Stimulated activated CD4-positive, alpha-beta T cell treated with anti-CD3 and anti-CD28 coated beads, Interleukin-2, amount 100 ng/mL, for 4 hours (primary cell): ENCODE results near the gene PLCB4.
"Not testable (repeated sequence)": the region's sequence is repeated elsewhere in the genome, so short reads cannot be mapped to it uniquely, and the experiment has no call there.

Experiments
- DNase-seq: peaks from one replicate; pipeline ENCODE4 v3.0.0-alpha.2; 2020; ENCODE audit warnings: low read depth

PLCB4 gene

GRCh38 chr20:9367328-9367727 is 298.4 kb downstream of the PLCB4 start:
- no peak for DNase-seq

GRCh38 chr20:9367746-9368145 is 298.9 kb downstream of the PLCB4 start:
- DNase-seq, result no peak

DNA sequence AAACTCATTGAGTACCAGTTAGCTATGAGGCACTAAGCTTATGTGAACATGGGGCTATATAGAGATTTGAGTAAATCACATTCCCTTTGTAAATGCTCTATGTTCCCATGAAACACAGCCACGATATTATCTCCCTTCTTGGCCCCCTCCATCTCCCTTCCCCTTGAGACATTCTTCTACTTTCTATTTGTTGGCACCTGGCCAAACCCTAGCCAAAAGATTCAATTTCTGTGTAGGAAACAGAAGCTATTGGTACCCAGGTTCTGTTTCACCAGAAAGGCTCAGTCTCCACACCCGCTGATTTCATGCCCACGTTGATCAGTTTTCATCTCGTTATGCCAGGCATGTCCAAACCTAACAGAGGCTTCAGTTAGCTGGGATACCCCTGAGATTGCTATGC is 300.0 kb downstream of the PLCB4 start:
- DNase-seq, result no peak

- DNase-seq, result no peak
These were observed 300.7 kb downstream of the PLCB4 start for GRCh38 chr20:9369557-9369956.

DNA sequence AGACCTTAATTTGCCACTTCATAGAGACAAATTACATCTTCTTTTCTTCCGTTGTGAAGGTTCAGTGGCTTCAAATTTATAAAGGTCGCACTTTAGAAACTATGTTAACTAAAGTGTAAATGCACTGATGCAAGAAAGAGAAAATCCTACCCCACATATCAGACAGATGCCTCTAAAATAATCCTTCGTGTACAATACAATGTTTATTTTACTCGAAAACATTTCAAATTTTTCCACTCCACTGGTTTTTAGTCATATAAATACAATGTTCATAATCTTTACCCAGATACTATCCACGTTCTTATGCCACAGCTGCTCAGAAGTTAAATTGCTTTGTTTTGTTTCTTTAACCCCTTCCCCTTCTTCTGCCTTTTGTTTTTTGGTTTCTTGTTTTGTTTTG is 305.2 kb downstream of the PLCB4 start:
- DNase-seq, result no peak

- no peak for DNase-seq
These were observed 305.6 kb downstream of the PLCB4 start for GRCh38 chr20:9374480-9374879.

- no peak for DNase-seq
These were observed 306.4 kb downstream of the PLCB4 start for GRCh38 chr20:9375221-9375681.

GRCh38 chr20:9377007-9377406 is 308.1 kb downstream of the PLCB4 start:
- no peak for DNase-seq

DNA sequence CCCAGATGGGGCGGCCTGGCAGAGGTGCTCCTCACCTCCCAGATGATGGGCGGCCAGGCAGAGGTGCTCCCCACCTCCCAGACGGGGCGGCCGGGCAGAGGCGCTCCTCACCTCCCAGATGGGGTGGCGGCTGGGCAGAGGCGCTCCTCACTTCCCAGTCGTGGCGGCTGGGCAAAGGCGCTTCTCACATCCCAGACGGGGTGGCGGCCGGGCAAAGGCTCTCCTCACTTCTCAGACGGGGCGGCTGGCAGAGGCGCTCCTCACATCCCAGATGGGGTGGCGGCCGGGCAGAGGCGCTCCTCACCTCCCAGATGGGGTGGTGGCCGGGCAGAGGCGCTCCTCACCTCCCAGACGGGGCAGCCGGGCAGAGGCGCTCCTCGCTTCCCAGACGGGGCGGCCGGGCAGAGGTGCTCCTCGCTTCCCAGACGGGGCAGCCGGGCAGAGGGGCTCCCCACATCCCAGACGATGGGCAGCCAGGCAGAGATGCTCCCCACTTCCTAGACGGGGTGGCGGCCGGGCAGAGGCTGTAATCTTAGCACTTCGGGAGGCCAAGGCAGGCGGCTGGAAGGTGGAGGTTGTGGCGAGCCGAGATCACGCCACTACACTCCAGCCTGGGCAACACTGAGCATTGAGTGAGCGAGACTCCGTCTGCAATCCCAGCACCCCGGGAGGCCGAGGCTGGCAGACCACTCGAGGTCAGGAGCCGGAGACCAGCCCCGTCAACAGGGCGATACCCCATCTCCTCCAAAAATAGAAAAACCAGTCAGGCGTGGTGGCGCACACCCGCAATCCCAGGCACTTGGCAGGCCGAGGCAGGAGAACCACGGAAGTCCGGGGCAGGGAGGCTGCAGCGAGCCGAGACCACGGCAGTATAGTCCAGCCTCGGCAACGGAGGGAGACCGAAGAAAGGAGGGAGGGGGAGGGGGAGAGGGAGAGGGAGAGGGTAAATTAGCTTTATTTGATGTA is 316.7 kb downstream of the PLCB4 start:
- not testable (repeated sequence) for DNase-seq

GRCh38 chr20:9388160-9388812 is 319.4 kb downstream of the PLCB4 start:
- DNase-seq, result no peak

GRCh38 chr20:9388813-9389161 is 319.9 kb downstream of the PLCB4 start:
- DNase-seq, result no peak

DNA sequence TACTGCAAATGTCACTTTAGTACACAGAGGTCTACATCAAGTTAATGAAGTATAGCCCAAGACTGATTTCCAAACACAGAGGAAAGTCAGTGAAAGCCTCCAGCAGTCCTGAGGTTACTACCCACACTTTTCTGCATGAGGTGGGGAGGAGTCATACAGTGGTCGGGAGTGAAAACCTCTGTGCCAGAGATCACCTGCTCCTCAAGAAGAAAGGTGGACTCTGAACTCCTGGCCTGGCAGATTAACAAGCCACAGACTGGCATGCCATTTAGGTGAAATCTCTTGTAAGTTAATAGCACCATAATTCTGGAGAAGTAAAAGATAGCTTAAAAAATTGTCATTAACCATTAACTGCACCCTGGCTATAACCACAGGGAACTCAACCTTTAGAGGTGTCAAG is 320.5 kb downstream of the PLCB4 start:
- no peak for DNase-seq

GRCh38 chr20:9390441-9390840 is 321.6 kb downstream of the PLCB4 start:
- DNase-seq, result no peak

GRCh38 chr20:9392892-9393857 is 324.3 kb downstream of the PLCB4 start:
- no peak for DNase-seq

- DNase-seq, result no peak
These were observed 327.1 kb downstream of the PLCB4 start for GRCh38 chr20:9395971-9396370.

- no peak for DNase-seq
These were observed 329.0 kb downstream of the PLCB4 start for GRCh38 chr20:9397928-9398327.

- DNase-seq, result no peak
These were observed 330.0 kb downstream of the PLCB4 start for GRCh38 chr20:9398882-9399281.

- DNase-seq, result no peak
These were observed 330.4 kb downstream of the PLCB4 start for GRCh38 chr20:9399322-9399721.

DNA sequence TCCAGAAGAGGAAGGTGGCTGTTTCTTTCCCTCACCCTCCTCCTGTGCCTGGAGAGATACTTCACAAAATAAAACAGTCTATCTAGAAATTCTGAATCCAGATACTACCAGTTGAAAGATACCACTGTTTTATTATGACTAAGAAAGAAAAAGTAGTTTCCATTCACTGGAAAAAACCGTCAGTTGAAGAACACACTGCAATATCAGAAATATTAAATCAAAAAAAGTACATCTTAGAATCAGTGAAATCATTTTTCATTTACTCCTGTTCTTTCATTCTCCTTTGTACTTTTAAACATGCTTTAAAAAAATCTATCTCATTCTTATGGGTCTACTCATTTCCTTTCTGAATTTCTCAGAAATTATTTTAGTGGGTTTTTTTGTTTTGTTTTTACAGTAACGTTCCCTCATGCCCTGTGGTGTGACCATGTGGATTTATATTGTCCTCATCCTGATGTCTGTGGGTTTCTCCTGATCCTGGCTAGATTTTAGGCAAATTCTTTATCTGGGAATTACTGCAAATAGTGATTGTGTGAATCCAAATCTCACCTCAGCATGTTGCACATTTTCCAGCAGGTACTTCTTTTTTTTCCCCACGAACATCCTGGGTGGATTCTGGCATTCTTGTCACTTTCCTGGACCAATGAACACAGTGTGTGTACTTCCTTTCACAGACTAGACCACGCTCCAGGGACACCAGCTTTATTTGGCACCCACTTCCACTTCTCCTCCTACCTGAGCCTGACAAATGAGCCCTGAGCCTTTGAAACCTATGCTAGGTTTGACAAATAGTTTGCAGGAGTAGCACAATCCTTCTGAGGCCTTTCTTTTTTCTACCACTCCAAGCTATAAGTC is 331.5 kb downstream of the PLCB4 start:
- no peak for DNase-seq

- no peak for DNase-seq
These were observed 332.5 kb downstream of the PLCB4 start for GRCh38 chr20:9401371-9401770.

GRCh38 chr20:9402141-9402540 is 333.3 kb downstream of the PLCB4 start:
- no peak for DNase-seq
